GM10266 (cell line): ENCODE measurements around the gene MARCHF6.

ENCODE experiments used
- DNase-seq: peaks from one replicate; pipeline ENCODE4 v3.0.0; 2012; ENCODE audit errors: extremely low spot score
- TF ChIP-seq, protein P1 (sequence below): IDR thresholded peaks from 2 replicates; pipeline ENCODE4 v1.5.1; 2012; ENCODE audit warnings: mild to moderate bottlenecking, low read depth; ENCODE audit not compliant: control insufficient read depth, insufficient read depth; ENCODE audit errors: missing control alignments

The MARCHF6 gene

DNA sequence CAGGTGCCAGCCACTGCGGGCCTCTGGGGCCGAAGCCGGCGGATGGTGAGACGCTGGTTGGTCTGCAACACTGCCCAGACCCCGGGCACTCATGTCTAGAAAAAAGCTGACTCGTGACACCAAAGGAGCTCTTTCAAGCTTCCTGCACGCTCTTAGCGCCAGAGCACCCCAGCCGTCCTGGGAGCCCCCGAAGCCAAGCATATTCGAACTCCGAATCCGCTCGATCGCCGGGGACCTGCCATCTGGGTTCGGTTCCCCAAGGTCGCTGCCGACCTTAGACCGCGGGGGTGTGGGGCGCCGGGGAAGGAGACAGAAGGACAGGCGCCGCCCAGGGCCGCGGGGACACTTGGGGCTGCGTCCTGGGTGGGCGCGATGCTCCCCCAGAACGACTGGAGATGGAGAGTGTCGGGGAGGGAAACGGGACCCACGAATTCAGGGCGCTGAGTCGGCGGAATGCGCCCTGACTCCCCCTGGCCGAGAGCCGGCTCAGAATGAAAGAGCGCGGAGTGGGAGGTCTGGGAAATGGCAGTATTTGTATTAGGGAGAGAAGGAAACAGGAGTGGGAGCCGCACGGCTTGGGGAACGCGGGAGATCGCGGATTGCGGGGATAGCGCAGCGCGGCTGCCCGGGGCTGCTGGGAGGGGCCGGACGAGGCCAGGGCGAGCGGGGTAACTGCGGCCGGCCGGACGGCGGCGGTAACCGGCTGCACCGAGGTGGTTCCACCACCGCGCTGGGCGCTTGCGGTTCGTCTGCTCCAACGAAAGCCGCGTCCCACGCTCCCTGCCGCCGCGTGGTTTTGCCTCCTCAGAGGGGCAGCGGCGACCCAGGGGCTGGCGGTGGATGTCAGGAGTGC is 20.1 kb upstream of the MARCHF6 start:
- peak; percentile 47 for DNase-seq
- TF ChIP-seq, protein P1, sequence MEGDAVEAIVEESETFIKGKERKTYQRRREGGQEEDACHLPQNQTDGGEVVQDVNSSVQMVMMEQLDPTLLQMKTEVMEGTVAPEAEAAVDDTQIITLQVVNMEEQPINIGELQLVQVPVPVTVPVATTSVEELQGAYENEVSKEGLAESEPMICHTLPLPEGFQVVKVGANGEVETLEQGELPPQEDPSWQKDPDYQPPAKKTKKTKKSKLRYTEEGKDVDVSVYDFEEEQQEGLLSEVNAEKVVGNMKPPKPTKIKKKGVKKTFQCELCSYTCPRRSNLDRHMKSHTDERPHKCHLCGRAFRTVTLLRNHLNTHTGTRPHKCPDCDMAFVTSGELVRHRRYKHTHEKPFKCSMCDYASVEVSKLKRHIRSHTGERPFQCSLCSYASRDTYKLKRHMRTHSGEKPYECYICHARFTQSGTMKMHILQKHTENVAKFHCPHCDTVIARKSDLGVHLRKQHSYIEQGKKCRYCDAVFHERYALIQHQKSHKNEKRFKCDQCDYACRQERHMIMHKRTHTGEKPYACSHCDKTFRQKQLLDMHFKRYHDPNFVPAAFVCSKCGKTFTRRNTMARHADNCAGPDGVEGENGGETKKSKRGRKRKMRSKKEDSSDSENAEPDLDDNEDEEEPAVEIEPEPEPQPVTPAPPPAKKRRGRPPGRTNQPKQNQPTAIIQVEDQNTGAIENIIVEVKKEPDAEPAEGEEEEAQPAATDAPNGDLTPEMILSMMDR: peak; percentile 21

DNA sequence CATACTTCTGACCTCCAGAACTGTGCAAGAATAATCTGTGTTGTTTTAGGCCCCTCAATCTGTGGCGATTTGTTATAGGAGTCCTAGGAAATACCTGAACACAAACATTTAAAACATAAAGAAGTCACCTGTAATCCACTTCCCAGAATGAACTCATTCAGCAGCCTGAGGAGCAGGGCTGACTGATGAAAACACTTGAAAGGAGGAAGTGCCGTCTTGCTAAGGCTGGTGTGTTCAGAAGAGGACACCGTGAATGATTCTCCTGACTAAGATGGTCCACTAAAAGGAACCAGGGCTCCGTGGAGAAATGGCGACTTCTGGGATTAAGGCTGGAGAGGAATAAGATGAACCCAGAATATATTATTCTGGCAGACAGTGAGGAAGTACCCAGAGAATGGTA is 18.7 kb upstream of the MARCHF6 start:
- no peak for DNase-seq
- TF ChIP-seq, protein P1: no peak

DNA sequence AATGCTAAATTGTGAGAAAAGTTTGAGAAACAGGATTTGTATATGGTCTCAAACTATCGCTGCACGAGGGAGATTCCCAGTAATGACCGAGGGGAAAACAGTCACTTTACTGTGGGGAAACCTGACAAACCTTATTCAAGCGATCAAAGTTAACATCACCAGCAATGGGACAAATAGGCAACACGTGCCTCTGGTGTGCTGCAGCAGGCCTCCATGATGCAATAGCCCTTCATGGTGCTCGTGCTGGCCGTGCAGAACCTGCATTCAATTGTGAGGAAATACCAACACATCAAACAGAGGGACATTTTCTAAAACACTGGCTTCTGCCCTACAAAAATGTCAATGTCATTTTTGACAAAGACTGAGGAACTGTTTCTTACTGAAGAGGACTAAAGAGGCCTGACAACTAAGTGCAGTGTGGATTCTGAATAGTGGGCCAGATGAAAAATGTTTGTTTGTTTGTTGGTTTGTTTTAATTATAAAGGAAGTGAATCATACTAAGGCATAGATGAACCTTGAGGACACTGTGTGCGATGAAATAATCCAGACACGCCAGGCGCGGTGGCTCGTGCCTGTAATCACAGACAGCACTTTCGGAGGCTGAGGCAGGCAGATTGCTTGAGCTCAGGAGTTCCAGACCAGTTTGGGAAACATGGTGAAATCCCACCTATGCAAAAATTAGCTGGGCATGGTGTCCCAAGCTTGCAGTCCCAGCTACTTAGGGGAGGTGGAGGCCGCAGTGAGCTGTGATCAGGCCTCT is 17.6 kb upstream of the MARCHF6 start:
- TF ChIP-seq, protein P1: no peak
- no peak for DNase-seq

DNA sequence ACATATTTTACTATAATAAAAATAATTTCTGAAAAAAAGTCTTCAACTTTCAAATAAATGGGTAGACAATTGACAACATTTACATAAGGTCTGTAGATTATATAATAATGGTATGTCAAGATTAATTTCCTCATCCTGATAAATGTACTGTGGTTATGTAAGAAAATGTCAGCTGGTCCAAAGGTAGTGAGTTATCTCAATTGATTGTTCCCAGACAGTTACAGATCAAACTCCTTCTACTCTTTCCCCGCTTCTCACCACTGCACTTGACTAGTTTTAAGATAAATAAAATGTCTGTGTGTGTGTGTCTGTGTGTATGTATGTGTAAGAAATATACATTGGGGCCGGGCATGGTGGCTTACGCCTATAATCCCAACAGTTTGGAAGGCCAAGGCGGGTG is 16.4 kb upstream of the MARCHF6 start:
- DNase-seq: no peak
- TF ChIP-seq, protein P1: no peak

DNA sequence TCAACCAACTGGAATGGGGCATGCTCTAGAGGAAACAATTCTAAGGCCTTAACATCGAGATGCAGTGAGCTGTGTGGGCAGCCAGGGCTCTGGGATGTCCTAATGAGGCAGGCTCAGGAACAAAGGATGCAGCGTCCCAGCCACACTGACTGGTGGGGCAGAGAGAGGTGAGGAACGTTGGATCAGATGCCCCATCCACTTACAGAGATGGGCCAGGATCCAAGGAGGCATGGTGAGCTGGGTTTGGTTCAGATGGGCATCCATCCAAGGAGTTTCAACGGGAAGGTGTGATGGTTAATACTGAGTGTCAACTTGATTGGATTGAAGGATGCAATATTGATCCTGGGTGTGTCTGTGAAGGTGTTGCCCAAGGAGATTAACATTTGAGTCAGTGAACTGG is 15.5 kb upstream of the MARCHF6 start:
- DNase-seq: no peak
- TF ChIP-seq, protein P1: no peak

DNA sequence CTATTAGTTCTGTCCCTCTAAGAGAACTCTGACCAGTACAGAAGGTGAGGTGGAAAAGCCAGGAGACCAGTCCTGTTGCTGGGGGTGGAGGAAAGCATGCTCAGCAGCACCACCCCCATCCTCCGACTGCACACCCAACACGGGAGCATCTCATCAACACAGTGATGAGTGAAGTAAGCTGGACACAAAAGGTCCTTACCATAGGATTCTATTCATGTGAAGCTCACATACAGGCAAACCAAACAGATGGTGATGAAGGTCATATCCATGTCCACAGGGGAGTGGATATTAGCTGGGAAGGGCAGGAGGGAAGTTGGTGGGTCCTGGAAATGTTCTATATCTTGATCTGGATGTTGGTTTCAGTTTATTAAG is 14.8 kb upstream of the MARCHF6 start:
- TF ChIP-seq, protein P1: no peak
- DNase-seq: no peak
